GM10266 (cell line): Measurements from ENCODE around the gene UNC45B.

Experiments
- DNase-seq: peaks from one replicate; pipeline ENCODE4 v3.0.0; 2012; ENCODE audit errors: extremely low spot score
- CTCF ChIP-seq: IDR thresholded peaks from 2 replicates; pipeline ENCODE4 v1.5.1; 2012; ENCODE audit warnings: mild to moderate bottlenecking, low read depth; ENCODE audit not compliant: control insufficient read depth, insufficient read depth; ENCODE audit errors: missing control alignments

UNC45B gene

GRCh38 chr17:35238821-35239220 lies 91.2 kb downstream of the UNC45B start:
- no peak for DNase-seq
- TF ChIP-seq CTCF = no peak
